Tibial nerve (tissue), 4 donors: ENCODE results near the gene INTS2.

Experiments
- CTCF ChIP-seq, 5 experiments: fragments of 200-600 bp in 3 of 5; fragments of 450-650 bp in 2 of 5; sonication (generic) in 3 of 5; IDR thresholded peaks; one replicate each; pipeline ENCODE4 v1.5.1; 2016 to 2019; ENCODE audit warnings: antibody characterized with exemption in 5 of 5, mild to moderate bottlenecking in 3 of 5, moderate library complexity in 2 of 5
- EP300 ChIP-seq, 2 donors: sonication (generic); formaldehyde crosslinking; IDR thresholded peaks; one replicate each; pipeline ENCODE4 v1.6.1; 2017; ENCODE audit warnings: antibody characterized with exemption in 2 of 2, mild to moderate bottlenecking in 1 of 2

GRCh38 chr17:61878520-61878919 lies 49.3 kb downstream of the INTS2 start:
- TF ChIP-seq CTCF (IDR thresholded peaks at IDR 0.05) (no peak), EP300 (IDR thresholded peaks at IDR 0.05) (no peak)
